Right hindlimb (tissue), 1 donor: ENCODE measurements around the gene AHSG.
"Not testable (repeated sequence)": the region's sequence is repeated elsewhere in the genome, so short reads cannot be mapped to it uniquely, and the experiment has no call there.

Source experiments
- DNase-seq: peaks from one replicate; pipeline ENCODE4 v3.0.0-alpha.2; 2018

Gene AHSG

GRCh38 chr3:186612721-186613636 is at the start of gene AHSG:
TSS of gene AHSG (plus strand) at chr3:186613060. CDS start at chr3:186613142, 82 bp downstream.
- DNase-seq, result no peak

DNA sequence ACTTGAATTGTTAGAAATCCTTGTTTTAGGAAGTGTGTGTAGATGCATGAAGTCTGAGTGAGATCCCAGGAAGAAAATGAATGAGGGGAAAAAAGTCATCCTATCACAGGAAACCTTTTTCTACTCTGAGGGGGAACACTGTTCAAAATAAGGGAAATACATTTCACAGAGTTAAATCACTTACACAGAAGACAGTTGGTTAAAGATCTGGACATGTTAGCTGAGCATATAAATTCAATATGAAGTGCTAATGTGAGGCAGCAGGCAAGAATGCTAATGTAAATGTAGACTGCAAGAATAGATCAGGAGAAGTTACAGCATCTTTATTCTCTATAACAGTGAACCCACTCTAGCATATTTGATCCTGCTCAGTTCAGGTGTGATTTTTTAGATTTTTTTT is 48.3 kb upstream of the AHSG start:
- DNase-seq, result no peak

DNA sequence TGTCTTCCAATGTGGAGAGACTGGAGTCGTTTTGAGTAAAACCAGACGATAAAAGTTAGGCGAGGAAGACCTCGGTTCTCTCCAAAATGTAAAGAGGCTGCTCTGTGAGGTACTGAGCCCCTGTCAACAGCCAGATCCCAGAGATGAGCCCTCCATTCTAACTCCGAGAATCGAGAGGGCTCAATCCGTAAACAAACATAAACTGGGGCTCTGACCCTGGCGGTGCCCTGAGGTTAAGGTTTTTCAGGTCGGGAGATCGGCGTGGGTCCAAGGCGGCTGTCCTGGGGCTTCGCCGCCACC is 46.1 kb upstream of the AHSG start:
- DNase-seq, result no peak

GRCh38 chr3:186567072-186567921 is 45.6 kb upstream of the AHSG start, which contains the start of gene TBCCD1:
TSS of gene TBCCD1 (minus strand) at chr3:186567339. CDS start at chr3:186564329, 3,010 bp downstream.
- DNase-seq, result peak; percentile 96

DNA sequence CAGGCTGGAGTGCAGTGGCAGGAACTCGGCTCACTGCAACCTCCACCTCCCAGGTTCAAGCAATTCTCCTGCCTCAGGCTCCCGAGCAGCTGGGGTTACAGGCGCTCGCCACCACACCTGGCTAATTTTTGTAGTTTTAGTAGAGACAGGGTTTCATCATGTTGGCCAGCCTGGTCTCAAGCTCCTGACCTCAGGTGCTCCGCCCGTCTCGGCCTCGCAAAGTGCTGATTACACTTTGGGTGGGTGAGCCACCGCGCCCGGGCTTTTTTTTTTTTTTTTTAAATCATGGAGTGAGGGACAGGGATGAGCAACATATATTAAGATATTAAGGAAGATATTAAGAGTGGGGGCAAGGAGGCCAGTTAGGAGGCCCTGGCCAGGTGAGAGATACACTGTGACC is 43.5 kb upstream of the AHSG start:
- DNase-seq, result not testable (repeated sequence)

- DNase-seq, result no peak
Observed at GRCh38 chr3:186569779-186570095, 43.1 kb upstream of the AHSG start.

DNA sequence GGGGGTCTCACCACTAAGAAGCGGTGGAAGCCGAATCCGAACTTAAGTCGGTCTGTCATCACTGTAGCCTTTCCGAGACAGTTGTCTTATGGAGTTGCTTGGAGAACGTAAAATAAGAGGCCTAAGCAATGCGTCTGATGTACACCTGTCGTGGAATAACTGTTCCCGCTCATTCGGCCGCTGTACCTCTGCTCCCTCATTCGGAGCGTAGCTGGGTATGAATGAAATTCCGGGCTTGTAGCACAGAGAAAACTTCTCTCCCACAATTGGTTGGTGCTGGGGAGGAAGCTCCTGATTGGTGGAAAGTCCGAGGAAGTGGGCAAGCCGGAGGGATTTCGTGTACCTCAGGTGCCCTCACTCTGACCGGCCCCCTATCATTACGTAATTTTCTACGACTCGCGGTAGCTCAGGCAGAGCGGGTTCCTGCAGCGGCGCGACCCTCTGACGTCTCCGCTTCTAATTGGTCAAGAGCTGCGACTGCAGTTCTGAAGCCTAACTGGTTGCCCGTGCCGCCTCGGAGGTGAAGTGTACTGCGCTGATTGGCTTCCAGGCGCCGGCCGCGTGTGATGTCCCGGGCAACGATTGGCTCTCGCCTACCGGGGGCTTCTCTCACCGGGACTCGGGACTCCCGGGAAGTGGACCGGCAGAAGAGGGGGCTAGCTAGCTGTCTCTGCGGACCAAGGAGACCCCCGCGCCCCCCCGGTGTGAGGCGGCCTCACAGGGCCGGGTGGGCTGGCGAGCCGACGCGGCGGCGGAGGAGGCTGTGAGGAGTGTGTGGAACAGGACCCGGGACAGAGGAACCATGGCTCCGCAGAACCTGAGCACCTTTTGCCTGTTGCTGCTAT is 42.5 kb upstream of the AHSG start, which contains the start of gene DNAJB11:
Gene DNAJB11 (plus strand): TSS at position 625 of the 845 bp plus-strand sequence. CDS start 178 bp downstream, at position 803.
- DNase-seq, result peak; percentile 100

DNA sequence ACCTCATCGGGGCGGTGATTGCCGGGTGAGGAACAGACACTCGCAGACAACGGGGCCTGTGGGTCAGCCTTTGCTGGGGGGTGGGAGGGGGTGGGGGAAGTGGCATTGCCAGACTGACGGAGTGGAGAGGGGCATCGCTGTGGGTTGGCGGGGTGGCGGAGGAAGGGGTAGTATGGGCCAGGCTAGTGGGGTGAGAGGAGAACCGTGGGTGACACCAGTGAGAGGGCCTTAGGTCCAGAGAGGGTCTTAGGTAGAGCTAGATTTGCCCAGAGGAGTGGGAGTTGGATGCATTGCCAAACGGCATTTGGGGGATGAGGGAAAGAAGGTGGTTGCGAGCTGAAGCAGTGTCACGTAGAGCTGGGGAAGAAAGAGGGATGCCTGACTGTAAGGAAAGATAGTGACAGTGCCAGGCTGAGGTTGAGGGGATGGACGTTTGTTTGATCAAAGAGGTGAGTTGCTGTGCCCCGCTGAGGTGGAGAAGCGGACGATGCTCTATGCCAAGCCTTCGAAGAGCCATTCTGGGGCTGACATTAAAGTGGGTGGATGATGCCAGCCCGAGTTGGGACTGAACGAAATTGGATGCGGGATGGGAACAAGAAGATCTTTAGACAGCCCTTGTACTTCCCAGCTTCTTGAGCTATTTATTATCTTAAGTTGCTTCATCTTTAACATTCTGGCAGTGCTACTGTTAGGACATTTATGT is 41.8 kb upstream of the AHSG start:
- no peak for DNase-seq

- no peak for DNase-seq
Observed at GRCh38 chr3:186571644-186572013, 41.2 kb upstream of the AHSG start.

- no peak for DNase-seq
Observed at GRCh38 chr3:186577521-186577920, 35.3 kb upstream of the AHSG start.

DNA sequence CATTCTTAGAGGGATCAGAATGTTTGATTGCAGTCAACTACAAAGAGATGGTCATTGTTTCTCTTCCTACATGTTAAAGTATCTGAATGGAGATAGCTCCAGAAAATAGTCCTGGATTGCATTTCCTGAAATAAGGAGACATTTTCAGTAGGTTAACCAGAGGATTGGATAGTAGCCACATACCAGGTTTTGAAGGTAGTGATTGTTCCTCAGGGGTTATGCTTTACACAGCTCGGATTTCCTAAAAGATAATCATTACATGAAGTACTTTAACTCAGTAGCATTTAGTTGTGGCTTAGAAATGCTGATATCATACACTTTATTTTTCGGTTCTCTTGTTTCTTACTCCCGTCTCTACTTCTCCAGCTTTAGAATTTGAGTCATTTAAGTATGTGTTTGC is 32.1 kb upstream of the AHSG start:
- no peak for DNase-seq

- no peak for DNase-seq
Observed at GRCh38 chr3:186582541-186582940, 30.3 kb upstream of the AHSG start.

GRCh38 chr3:186583831-186584230 is 29.0 kb upstream of the AHSG start:
- no peak for DNase-seq

GRCh38 chr3:186586245-186586644 is 26.6 kb upstream of the AHSG start:
- DNase-seq, result not testable (repeated sequence)

DNA sequence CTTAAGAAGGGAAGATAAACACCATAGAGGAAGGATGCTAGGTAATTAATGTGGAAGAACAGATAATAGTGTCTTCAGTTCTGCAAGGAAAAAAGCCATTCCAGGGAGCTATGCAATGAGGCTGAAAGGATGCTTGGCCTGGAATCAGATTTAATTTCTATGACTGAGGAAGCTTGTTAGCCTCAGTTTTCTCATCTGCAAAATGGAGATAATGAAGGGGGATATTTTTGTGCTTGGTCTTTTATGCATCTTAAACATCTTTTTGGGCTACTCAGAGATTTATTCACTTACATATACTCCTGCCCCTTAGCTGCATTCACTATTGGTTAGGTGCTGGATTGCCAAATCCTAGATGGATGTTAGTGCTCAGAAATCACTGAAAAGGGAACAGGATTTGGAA is 25.7 kb upstream of the AHSG start:
- DNase-seq, result no peak

DNA sequence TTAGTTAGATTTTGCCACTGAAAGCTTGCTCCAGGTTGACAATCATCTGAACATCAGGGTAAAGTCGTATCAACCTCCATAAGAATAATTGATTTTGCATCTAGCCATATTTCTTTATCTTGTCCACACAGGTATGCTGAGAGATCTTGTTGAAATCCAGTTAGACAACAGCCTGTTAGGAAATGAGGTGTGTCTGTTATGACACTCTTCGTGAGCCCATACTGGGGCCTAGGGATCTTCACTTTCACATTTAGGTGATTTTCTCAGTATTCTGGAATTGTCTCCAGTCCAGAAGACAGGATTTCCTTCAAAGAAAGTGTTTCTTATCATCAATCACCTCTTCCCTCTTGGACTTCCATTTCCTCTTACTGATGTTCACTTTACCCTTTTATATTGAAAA is 24.2 kb upstream of the AHSG start:
- no peak for DNase-seq

GRCh38 chr3:186589121-186589520 is 23.7 kb upstream of the AHSG start:
- no peak for DNase-seq

- no peak for DNase-seq
Observed at GRCh38 chr3:186589856-186590579, 22.8 kb upstream of the AHSG start.

- DNase-seq, result no peak
Observed at GRCh38 chr3:186590580-186591295, 22.1 kb upstream of the AHSG start.

- no peak for DNase-seq
Observed at GRCh38 chr3:186592682-186593081, 20.2 kb upstream of the AHSG start.

DNA sequence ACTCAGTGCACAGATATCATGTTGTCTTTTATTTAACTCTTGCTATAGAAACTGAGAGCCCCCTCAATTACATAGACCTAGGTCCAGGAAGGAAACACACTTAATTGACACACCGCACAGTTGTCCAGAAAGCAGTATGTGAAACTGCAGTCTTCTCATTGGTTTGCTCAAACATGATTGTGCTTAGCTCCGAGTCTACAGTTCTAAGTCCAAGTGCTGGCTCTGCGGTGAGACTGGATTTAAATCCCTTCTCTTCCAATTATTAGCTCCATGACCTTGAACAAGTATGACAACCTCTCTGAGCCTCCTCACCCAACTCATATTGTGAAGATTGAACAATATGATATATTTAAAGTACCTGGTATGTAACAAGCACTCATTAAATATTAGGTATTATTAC is 19.0 kb upstream of the AHSG start:
- no peak for DNase-seq
